ENCODE data around the gene FCRL1. TPM values are rescaled to one million over a fixed set of nuclear protein-coding genes. Genes with fewer than 3 reads are reported as not detected.

FCRL1 gene
- total RNA-seq, 4 donors from 2014 or later, result 1.2 TPM; not detected in 3

DNA sequence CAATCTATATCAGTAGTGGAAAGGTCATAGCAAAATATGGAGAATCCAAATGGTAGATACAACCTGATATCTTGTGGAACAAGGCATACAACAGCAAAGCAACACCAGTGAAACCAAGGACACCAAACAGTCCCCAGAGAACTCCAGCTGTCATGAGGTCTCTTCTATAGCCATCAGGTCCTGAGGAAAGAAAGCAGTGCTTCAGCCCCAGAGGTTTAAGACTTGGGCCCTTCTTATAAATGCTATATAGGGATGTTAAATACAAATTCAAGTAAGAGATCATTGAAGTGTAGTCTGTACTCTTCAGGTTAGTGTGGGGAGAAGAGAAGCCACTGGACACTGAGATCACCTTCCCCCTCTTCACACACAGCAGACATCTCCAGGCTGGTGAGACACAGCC, 53.1 kb downstream of the FCRL1 start:
- Histone ChIP-seq H3K36me3 (no peaks in the 10 kb centered on the region), H3K4me3 (no peak overlapping the region), H3K9me3 (no peaks in the 10 kb centered on the region), H3K27me3 (no peaks in the 10 kb centered on the region), H3K27ac (no peak overlapping the region), H3K4me1 (no peaks in the 10 kb centered on the region)
- no peak for ATAC-seq
- TF ChIP-seq EP300 (IDR thresholded peaks at IDR 0.05) (no peak), POLR2A (IDR thresholded peaks at IDR 0.05) (no peak), POLR2AphosphoS5 (IDR thresholded peaks at IDR 0.05) (no peak)
- TF ChIP-seq, protein P1, sequence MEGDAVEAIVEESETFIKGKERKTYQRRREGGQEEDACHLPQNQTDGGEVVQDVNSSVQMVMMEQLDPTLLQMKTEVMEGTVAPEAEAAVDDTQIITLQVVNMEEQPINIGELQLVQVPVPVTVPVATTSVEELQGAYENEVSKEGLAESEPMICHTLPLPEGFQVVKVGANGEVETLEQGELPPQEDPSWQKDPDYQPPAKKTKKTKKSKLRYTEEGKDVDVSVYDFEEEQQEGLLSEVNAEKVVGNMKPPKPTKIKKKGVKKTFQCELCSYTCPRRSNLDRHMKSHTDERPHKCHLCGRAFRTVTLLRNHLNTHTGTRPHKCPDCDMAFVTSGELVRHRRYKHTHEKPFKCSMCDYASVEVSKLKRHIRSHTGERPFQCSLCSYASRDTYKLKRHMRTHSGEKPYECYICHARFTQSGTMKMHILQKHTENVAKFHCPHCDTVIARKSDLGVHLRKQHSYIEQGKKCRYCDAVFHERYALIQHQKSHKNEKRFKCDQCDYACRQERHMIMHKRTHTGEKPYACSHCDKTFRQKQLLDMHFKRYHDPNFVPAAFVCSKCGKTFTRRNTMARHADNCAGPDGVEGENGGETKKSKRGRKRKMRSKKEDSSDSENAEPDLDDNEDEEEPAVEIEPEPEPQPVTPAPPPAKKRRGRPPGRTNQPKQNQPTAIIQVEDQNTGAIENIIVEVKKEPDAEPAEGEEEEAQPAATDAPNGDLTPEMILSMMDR (IDR thresholded peaks at IDR 0.05), result no peak

DNA sequence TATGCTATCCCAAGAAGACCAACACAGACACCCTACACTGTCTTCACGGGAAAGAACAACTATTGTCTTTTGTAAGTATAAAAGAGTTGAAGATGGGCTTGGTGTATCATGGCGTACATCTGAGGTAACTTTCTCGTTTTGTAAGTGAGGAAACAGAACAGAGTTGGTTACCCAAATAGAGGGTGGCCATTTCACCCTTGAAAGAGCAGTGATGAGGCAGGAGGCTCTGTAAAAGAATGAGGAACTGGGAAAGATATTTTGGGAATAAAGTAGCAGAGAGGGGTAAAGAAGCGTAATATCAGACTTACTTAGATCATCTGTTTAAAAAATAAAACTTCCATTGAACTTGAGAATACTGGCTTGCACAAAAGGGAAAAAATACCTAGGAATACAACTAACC, 61.9 kb downstream of the FCRL1 start:
- Histone ChIP-seq H3K9me3 (peaks cover 0 to 4% (median 0%) of the 10 kb centered on the region in 3 donors), H3K27me3 (no peaks in the 10 kb centered on the region), H3K36me3 (no peaks in the 10 kb centered on the region), H3K4me1 (no peaks in the 10 kb centered on the region), H3K27ac (no peak overlapping the region), H3K4me3 (no peak overlapping the region)
- no peak for ATAC-seq
- no peak for TF ChIP-seq POLR2A (IDR thresholded peaks at IDR 0.05)
- TF ChIP-seq EP300 (IDR thresholded peaks at IDR 0.05), result no peak
- TF ChIP-seq, protein P1 (IDR thresholded peaks at IDR 0.05), result no peak
- no peak for TF ChIP-seq POLR2AphosphoS5 (IDR thresholded peaks at IDR 0.05)
- WGBS, 2 donors (ENCODE audit: low coverage in 1 of 2), result 76 to 91% methylated on average over 4 of the region's 4 CpGs

GRCh38 chr1:157753611-157754010, 66.3 kb downstream of the FCRL1 start:
- Histone ChIP-seq H3K9me3 (no peaks in the 10 kb centered on the region), H3K4me1 (no peaks in the 10 kb centered on the region), H3K27me3 (no peaks in the 10 kb centered on the region), H3K4me3 (no peak overlapping the region), H3K36me3 (no peaks in the 10 kb centered on the region), H3K27ac (no peak overlapping the region)
- TF ChIP-seq POLR2A (IDR thresholded peaks at IDR 0.05), result no peak
- TF ChIP-seq, protein P1 (IDR thresholded peaks at IDR 0.05), result no peak
- TF ChIP-seq EP300 (IDR thresholded peaks at IDR 0.05), result no peak
- no peak for TF ChIP-seq POLR2AphosphoS5 (IDR thresholded peaks at IDR 0.05)
- 70 to 71% methylated on average over 1 of the region's 1 CpG for WGBS, 2 donors (ENCODE audit: low coverage in 1 of 2)
- ATAC-seq, result no peak

DNA sequence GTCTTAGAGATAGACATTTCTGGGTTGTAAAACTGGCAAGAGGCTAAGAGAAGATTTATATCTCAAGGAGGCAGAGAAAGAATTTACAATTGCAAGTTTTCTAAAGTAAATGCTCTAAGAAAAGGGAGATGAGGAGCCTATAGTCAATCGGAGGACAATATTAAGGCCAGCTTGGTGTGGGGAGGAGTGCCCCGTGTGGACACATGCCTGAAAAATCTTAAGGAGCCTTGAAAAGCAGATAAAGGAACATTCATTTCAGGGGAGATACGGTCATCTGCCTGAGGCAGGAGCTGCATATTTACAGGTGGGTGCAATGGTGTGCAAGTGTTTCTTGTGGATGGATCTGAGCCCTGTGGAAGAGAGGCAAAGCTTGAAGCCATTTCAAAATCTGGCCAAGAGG, 68.6 kb downstream of the FCRL1 start:
- ATAC-seq, result no peak
- H3K9me3 ChIP-seq, result no peaks in the 10 kb centered on the region
- H3K27me3 ChIP-seq, result no peaks in the 10 kb centered on the region
- 28 to 51% methylated on average over 3 of the region's 3 CpGs for WGBS, 2 donors (ENCODE audit: low coverage in 1 of 2)
- H3K4me3 ChIP-seq, result no peak overlapping the region
- TF ChIP-seq, protein P1 (IDR thresholded peaks at IDR 0.05), result no peak
- TF ChIP-seq POLR2A (IDR thresholded peaks at IDR 0.05) (no peak), POLR2AphosphoS5 (IDR thresholded peaks at IDR 0.05) (no peak), EP300 (IDR thresholded peaks at IDR 0.05) (no peak)
- H3K27ac ChIP-seq, result no peak overlapping the region
- no peaks in the 10 kb centered on the region for H3K36me3 ChIP-seq
- no peaks in the 10 kb centered on the region for H3K4me1 ChIP-seq

DNA sequence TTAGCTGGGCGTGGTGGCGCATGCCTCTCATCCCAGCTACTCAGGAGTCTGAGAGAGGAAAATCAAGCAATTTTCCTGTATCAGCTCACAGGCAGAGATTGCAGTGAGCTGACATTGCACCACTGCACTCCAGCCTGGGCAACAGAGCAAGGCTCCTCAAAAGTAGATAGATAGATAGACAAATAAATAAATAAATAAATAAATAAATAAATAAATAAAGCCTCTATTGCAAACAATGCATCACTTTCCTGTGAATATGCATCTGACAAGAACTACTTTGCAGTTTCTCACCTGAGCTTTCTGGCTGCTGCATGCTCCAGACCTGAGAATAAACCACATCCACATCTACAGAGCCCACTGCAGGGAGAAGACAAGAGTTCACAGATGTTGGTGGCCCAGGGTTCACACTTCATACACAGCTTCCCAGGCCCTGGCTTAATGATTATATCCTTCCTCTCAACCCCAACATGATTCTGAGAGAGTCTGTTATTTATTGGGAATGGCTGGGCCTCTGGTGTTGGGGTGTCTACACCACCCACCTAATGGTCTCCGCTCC, 71.6 kb downstream of the FCRL1 start:
- TF ChIP-seq EP300 (IDR thresholded peaks at IDR 0.05) (no peak), POLR2A (IDR thresholded peaks at IDR 0.05) (no peak), POLR2AphosphoS5 (IDR thresholded peaks at IDR 0.05) (no peak)
- TF ChIP-seq, protein P1 (IDR thresholded peaks at IDR 0.05), result no peak
- ATAC-seq, result no peak
- Histone ChIP-seq H3K4me3 (no peak overlapping the region), H3K4me1 (no peaks in the 10 kb centered on the region), H3K36me3 (no peaks in the 10 kb centered on the region), H3K27me3 (no peaks in the 10 kb centered on the region), H3K9me3 (no peaks in the 10 kb centered on the region), H3K27ac (no peak overlapping the region)
- 86 to 100% methylated on average over 1 to 2 of the region's 3 CpGs for WGBS, 2 donors (ENCODE audit: low coverage in 1 of 2)

Data from gastroesophageal sphincter (tissue), 4 donors.